Occipital lobe (tissue), 2 donors: ENCODE measurements around the gene MMS19. TPM values are rescaled to one million over a fixed set of nuclear protein-coding genes. Genes with fewer than 3 reads are reported as not detected.

Experiments
- DNase-seq: peaks from one replicate; lab custom pipeline; 2025; lab: John Stamatoyannopoulos, UW
- total RNA-seq: library from RNA; depleted of rRNA; stranded (reverse); fragments of >200 nt; gene quantifications from one replicate; pipeline ENCODE4 v1.2.3, GENCODE V29; 2014

MMS19 gene
- total RNA-seq, 1 donor from 2014 or later = 55.4 TPM

DNA sequence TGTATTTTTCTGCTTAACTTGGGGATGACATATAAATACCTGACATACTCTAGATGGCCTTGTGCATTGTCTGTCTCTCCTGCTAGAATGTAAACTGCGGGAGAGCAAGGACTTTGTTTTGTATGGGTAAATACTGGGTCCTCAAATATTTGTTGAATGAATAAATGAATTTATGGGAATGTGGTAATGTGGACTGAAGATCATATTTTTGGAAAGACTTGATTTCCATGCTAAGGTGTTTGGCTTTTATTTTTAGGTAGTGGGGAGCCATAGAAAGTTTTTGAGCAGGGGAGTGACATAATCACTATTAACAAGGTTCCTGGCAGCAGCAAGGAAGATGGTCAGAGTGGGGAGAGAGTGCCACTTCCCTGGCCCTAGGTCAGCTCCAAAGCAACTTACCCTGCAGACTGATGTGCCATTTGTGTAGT is 27.5 kb upstream of the MMS19 start:
- DNase-seq = no peak

DNA sequence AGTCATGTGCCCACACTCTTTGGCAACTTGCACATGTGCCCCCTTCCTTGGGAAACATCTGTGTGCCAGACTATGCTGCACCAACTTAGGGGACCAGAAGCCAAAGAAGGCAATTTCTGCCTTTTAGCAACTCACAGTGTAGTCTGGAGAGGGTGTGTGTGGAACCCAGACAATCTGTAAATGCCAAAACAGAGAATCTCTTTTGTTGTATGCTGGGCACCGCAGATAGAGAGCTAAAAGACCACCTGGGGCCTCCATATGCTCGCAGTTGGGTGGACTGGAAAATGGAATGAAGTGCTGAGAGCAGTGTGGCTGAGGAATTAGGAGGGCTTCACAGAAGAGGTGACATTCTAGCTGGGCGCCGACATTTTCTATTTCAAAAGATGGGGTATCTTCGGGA is 26.9 kb upstream of the MMS19 start:
- no peak for DNase-seq

DNA sequence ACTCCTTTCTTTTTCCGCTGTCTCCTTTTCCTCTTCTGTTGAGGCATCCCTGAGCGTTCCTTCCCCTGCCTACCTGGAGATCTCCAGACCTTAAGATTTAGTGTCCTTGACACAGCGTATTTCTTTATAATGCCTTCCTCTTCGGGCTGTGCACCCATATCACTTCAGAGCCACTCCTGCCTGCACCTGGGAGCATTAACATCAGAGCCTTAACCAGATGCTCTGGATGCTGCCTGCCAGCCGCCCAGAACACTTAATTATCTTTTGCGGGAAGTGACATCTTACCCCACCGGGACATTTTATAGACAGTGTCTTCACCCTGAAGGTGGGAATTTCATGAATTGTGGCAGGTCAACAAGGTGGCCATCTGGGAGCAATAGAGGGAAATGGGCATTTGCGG is 24.7 kb upstream of the MMS19 start:
- no peak for DNase-seq

DNA sequence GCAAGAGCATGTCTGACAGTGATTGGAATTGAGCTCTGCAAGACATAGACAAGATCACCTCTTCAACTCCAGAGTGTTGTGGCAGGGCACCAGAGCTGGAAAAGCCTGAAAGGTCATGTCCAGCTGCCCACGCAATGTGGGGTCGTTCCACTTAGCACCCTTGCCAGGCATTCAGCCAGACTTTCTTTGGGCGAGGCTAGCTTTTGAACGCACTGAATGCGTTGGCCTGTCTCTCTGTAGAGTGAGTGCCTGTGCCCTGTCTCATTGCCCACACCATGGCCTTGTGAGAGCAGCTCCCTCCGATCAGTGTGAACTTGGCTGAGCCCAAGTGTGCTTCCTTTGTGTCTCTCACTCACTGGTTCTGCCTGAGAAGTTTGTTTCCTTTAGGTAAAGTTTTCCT is 23.8 kb upstream of the MMS19 start:
- no peak for DNase-seq

DNA sequence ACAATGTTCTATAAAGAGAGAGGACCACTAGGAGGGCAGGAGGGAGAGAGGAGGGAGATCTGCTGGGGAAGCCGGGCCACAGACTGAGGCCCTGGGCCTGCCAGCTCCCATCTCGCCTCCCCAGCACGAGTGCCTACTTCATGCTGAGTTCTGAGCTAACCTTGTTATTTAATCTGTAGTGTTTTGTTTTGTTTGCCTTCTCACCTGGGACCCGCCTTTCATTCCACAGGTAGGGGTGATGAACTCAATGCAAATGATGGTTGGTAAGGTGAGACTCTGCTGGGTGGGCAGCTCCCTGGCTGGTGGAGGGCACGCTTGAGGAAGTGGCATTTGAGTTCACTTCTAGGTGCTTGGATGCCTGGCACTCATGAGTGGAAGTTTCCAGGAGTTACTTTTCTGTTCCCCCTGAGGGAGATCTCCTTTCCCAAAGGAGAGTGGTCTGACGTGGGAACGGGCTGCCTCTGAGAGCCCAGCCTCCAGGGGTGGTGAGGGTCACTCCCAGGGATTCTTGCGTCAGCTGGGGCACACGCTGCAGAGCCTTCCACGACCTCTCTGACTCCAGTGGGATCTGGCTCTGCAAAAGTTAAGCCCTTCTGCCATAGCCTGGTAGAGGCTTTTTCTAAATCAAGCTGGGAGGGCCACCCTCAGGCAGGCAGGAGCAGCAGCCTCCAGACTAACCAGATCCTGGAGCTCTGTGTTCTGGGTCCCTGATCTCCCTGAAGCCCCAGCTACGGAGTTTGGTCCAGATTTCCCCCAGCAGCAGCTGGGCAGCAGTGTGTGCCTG is 22.9 kb upstream of the MMS19 start:
- no peak for DNase-seq

DNA sequence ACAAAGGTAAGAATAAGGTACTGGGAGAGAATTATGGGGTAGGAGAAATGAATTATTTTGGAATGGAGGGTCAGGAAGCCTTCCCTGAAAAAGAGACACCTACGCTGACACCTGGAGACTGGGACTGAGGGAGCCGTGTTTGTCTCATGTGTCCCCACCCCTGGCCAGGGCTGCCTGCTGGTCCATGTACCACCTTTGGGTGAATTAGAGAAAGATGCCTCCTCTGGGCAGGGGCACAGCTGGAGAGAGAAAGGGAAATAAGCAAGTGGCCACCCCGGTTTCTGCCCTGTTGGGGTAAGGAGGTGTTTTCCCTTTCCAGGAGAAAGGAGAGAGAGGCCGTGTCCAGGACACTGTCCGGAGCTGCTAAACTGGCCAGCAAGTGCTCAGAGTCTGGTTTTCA is 22.3 kb upstream of the MMS19 start:
- DNase-seq = no peak

DNA sequence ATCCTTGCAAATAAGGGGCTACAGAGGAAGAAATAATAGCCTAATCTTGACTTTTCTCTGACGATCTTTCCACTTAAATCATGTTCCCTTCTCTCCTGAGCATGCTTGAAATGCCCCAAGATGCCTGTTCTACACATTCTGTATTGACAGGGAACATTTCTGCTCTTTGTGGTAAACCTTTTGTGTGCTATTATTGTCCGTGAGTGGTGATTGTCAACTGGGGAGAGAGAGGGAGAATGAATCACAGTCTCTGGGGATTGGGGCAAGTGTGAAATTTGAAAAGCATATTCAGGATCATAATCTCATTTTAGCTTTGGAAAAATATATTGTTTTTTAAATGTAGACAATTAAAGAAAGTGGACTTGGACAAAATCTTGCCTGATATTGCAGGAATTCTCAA is 21.1 kb upstream of the MMS19 start:
- DNase-seq = no peak

DNA sequence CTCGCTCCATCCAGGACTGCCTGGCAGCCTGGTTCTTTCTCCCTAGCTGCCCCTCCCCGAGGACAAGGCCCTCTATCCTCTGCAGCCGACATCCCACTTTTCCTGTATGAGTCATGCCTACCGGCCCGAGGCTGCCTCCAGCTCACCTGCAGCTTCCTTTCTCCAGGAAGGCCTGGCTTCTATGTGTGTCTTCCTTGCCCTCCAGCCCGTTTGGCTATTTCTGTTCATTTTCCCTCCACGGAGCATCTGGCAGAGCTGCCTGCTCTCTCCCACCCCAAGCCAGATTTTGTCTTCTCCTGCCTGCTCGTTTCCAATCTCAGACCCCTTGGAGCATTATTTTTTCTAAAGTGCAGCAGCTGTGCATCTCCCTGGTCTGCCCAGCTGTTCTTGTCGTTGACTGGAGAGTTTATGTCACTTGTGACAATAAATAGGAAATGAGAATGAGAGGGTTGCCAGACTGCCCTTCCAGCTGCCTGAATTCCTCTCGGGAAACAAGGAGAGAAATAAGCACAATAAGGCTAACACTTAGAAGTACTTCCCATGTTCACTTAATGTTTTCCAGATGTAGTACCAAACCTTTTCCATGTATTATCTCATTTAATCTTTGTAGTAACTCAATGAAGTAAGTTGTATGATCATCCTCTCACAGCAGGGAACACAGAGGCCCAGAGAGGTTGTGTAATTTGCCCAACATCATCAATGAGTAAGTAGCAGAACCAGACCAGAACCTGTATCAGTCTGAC is 20.2 kb upstream of the MMS19 start:
- DNase-seq = no peak

DNA sequence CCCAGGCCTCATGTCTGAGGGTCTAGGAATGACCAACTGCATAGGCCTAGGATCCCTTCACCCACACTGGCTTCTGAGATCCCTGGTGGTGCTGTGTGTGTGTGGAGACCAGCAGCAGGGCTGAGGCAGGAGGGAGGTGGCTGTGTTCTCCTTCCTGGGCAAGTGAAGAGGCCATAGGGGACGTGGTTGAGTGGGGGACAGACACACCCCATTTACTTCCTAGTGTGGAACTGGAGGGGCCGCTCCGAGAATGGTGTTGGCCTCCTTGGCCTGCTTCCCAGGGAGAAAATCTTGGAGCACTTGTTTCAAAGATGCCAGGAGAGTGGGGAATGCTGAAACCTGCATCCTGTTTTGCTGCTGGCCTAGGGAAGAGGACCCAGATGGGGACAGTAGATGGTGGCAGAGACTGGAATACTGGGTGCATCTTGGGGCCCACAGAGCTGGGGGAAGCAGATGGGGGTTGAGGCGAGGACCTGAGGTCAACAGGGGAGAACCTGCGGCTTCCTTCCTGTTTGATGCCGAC is 19.6 kb upstream of the MMS19 start:
- DNase-seq = no peak

DNA sequence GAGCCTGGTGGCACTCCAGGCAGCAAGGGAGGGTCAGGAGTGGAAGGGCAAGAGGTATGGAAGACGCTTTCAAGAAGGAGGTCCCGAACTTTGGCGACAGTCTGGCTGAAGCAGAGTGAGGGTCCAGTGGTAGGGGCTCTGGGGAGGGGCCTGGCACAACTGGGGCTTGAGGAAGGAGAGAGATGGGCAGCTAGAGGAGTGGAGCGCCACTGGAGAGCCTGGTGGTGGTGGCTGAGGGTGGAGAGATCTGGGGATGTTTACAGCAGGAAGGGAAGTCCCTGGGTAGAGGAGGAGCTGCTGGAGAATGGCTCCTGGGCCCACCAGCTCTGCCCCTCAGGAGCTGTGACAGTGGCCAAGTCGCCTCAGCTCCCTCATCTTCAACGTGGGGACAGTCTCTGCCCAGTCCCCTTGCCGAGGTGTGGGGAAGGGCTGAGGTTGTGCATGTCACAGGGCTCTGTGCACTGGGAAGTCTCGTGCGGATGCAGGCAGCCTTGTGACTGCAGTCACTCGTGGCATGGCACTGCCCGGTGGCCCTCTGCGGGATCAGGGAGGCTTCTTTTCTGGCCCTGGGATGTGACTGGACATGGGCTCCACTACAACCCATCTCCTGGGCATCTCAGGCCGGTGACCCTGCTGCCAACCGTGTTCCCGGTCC is 19.0 kb upstream of the MMS19 start:
- no peak for DNase-seq

DNA sequence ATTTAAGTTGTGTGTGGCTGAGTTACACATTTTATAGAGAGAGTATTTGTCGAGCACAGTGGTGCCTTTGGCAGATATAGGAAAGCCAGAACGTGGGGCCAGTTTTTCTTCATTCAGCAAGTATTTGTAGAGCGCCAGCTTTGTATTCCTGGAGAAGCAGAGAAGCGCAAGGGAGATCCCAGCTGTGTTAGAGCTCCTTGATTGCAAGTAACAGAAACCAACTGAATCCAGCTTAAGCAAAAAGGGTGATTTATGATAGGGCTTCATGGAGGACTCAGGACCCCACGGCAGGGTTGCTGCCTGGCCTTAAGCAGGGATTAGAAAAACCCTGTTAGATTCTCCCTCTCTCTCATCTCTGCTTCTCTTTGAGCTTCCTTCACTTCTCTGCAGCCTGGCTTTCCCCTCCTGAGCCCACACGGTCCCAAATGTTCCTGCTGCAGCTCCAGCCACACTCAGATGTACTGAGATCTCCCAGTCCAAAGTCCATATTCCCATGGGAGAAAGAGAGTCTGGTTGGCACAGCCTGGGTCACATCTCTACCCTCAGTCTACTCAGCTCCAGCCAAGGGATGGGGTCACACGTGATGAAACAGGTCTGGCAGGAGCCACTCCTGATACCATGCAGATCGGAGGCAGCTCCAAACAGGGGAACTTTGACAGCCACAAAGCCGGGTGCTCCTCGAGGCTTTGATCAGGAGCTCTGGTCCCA is 17.2 kb upstream of the MMS19 start:
- no peak for DNase-seq

DNA sequence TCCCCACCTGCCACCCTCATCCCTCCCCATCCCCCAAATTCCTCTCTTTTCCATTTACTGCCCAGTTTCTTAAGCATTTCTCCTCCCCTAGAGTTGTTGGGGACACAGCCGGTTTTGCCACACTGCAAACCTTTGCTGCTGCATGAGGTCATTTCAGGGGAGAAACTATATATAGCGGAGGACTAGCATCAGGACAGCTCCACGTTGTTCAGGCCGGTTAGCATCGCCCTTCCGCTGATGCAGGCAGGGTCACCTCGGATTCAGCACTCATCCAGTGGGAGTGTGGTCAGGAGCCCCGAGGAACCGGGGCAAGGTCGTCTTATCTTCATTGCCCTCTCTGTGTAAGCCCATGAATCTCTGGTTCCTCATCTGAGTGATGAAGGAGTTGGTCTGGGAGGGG is 16.1 kb upstream of the MMS19 start:
- DNase-seq = no peak

DNA sequence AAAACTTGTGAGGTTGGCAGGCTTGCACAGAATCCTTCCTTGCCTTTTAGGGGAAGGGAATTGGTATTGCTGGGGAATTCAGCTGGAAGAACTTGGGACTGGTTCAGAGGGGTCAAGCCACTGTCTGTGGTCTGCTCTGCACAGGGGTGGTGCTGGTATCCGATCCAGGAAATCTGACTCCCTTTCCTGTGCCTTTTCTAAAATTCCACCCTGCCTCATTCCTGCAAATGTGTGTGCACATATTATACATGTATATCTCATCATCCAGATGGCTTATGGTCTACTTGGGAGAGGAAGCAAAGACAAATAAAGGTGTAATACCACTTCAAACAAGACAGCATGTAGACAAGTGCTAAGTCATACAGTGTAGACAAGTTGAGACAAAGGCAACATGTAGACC is 14.8 kb upstream of the MMS19 start:
- no peak for DNase-seq

DNA sequence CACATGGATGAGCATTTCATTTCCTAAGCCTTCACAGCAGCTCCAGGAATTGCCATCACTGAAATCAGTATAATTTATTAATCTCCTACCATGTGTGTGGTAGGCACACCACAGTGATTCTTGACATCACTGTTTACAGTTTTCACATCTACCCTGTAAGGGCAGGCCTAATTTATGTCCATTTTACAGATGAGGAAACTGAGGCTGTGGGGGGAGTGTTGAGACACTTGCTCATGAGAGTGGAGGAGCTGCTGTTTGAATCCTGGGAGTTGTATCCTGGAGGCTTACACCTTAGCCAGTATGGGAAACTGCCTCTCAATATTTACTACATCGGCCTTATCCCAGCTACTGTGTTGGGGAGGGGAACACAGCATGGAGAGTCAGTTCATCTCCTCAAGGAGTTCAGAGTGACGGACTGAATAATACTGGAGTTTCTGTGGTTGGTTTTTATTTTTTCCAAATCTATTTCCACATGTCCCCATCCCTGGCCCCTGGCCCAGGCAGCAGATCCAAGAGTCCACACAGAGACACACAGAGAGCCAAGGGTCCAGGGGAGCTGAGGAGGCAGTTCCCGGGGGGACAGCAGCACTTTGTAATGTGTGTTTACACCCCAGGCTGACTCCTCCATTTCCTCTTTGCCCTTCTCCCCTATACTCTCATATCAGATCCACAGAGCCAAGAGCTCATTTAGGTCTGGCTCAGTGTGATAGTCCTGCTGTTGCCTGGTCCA is 13.7 kb upstream of the MMS19 start:
- no peak for DNase-seq

DNA sequence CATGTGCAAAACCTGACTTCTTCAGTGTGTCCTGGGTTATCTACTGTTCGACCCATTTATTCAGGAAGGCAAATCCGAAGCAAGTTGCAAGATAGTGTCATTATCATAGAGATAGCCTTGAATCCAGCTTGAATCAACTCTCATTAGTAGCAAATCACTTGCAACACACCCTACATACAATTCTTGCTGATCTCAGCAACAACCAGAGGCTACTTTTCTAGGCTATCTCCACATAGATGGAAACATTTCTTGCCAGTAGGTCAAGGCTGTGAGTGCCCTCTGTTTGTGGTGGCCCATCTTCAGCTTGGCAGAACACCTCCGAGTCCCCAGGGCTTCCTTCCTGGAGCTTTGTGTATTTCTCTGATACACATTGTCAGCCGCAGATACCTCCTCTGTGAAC is 12.5 kb upstream of the MMS19 start:
- no peak for DNase-seq

DNA sequence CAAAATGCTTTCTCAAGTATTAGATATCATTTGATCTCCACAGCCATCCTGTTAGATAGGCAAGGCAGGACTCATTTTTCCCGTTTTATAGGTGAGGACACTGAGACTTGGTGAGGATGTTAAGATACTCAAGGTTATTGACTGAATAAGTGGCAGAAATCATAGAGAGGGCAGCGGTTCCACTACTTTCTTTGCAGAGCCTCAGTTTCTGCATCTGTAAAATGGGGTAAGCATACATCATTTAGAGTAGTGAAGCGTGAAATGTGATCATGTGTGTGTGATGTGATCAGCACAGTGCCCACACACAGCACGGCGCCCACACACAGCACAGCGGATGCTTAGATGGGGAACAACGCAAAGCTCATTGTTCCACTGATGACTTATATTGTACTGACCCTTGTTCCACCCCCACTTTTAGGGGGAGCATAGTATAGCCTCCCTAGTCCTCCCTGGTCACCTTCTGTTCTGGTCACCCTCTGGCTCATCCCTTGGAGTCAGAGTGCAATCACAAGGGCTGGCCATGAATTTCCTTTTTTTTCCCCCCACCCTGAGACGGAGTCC is 11.0 kb upstream of the MMS19 start:
- DNase-seq = no peak

DNA sequence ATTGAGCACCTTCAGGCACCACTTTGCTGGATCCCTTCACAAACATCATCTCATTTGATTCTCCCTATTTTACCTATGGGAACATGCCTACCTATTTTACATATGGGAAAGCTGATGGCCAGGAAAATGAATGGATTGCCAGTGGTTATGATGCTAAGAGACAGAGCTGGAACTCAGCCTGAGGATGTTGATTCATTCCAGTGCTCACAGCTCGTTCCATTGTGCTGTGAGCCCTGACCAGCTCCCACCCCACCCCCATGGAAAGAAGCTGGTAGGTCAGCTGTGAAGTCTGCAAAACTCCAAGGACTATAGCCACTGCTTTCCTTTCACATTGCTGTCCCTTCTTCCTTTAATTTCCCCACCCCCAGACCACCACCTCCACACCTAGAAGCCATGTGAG is 10.1 kb upstream of the MMS19 start:
- DNase-seq = no peak

DNA sequence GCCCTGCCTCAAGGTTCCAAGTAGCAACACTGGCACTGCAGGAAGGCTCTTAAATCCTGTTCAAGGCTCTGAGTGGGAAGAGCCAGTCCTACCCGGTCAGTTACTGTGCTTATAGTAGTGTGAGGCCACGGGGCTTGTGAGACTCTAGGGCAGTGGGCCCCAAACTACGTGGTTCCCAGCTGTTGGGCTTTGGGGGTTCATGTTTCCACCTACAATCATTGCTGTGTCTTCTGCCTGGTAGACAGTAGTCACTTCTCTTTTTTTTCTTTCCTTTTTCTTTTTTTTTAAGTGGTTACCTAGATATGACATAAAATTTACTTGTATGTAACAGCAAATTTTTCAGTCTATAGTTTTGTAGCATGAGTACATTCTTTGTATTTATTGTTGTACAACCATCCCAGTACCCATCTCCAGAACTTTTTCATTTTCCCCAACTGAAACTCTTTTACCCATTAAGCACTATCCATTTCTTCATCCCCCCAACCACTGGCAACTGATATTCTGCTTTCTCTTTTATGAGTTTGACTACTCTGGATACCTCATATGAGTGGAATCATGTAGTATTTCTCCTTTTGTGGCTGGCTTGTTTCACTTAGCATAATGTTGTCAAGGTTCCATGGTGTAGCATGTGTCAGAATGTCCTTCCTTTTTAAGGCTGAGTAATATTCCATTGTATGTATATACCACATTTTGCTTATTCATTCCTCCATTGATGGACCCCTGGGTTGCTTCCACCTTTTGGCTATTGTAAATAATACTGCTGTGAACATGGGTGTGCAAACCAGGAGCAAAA is 8.2 kb upstream of the MMS19 start:
- DNase-seq = no peak

DNA sequence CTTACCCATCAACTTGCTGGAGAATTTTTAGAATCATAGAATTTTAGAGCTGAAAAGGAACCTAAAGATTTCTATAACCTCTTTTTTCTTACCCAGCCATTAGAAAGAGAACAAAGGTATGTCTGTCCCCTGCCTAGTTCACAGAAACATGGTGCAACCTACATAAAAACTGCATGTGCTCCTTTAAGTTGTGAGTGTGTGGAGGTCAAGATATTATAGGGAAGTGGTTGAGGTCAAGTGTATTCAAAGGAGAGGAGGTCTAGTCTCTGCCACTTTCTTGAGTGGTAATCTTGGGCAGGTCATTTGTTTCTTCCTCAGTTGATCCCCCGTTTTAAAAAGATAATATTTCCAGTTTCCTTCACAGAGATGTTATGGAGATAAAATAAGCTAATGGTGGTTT is 6.9 kb upstream of the MMS19 start:
- no peak for DNase-seq

DNA sequence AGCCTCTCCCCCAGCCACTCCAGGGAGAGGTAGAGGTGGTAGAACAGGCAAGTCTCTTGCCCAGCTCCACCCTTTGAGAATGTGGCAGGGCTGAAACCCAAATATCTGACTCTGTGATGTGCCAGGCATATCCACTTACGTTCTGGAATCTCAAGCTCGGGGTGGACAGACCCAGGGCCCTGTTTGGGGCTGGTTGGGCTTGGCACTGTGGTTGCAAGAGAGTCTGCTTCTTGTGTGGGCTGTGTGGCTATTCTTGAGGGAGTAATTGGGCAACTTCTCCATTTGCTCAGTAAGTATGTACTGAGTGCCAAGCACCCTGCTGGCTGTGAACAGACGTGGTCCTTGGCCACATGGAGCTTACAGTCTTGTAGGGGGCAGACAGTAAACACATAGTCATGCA is 5.2 kb upstream of the MMS19 start:
- no peak for DNase-seq
